ENCODE measurements around the gene PNLIPRP2. TPM values are rescaled to one million over a fixed set of nuclear protein-coding genes. Genes with fewer than 3 reads are reported as not detected.

PNLIPRP2 gene
- total and polyA plus RNA-seq, 2 of the 8 experiments (the other 6 are each of a cell fraction or from before 2014, with no cell fraction given): 0.11 TPM; not detected in 1

DNA sequence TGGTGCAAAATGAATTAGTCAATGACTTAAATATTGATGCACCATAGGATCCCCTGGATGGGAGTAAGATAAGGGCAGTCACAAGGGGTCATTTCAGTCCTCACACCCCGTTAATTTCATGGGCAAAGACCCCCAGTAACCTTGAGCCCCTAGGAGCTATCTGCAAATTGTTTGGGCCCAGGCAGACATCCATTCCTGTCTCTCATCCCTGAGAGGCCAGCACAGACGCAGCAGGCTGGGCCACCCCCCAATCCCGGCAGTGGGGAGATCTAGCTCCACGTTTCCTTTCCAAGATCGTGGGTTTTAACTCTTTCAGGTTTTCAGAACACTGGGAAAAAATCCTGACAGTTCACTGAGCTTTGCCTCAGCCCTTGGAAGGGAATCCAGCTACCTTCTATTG lies 40.1 kb downstream of the PNLIPRP2 start:
- Histone ChIP-seq H3K9ac (replicated peaks in 1 of 4; ENCODE audit: extremely low read depth in 1 of 4, low read depth in 3 of 4, low read length in 3 of 4) (no peak overlapping the region), H2AK5ac (ENCODE audit: low read depth, low read length) (no peak overlapping the region), H2BK15ac (ENCODE audit: low read length) (no peak overlapping the region), H4K8ac (ENCODE audit: extremely low read depth, insufficient read depth, low read length) (no peak overlapping the region), H3K56ac (replicated peaks; ENCODE audit: insufficient read length, low read depth, low read length) (no peak overlapping the region), H4K91ac (replicated peaks; ENCODE audit: insufficient read length, low read length) (no peak overlapping the region), H3K4me2 (ENCODE audit: insufficient read depth in 1 of 2, low read depth in 2 of 2, low read length in 2 of 2) (no peak overlapping the region), H3K4me1 (replicated peaks in 1 of 4; ENCODE audit: control insufficient read depth in 3 of 4, insufficient read depth in 4 of 4, low read length in 3 of 4) (peaks cover 0 to 6% (median 0%) of the 10 kb centered on the region in 4 experiments; a peak in 2 of 7 replicates), H2AFZ (ENCODE audit: low read length) (no peak overlapping the region), H3K4me3 (ENCODE audit: extremely low read depth in 1 of 4, insufficient read depth in 2 of 4, low read depth in 3 of 4, low read length in 4 of 4) (no peak overlapping the region), H2BK5ac (ENCODE audit: low read depth, low read length) (no peak overlapping the region), H3K27me3 (replicated peaks in 1 of 4; ENCODE audit: control insufficient read depth in 3 of 4, extremely low read depth in 1 of 4, insufficient read depth in 3 of 4, low read length in 3 of 4) (no peaks in the 10 kb centered on the region), H3K23ac (ENCODE audit: insufficient read length) (no peak overlapping the region), H3K36me3 (ENCODE audit: control insufficient read depth in 2 of 4, insufficient read depth in 4 of 4, low read length in 3 of 4) (peaks cover 0 to 29% (median 3%) of the 10 kb centered on the region in 4 experiments; a peak in 5 of 8 replicates), H3K27ac (ENCODE audit: low read depth, low read length) (no peak overlapping the region), H4K20me1 (replicated peaks in 1 of 2; ENCODE audit: control insufficient read depth in 1 of 2, insufficient read depth in 2 of 2, low read length in 2 of 2) (peaks cover 0 to 2% of the 10 kb centered on the region in 2 experiments), H3K4ac (replicated peaks; ENCODE audit: insufficient read length, low read depth, low read length) (no peak overlapping the region), H4K5ac (ENCODE audit: insufficient read length, low read depth, low read length) (no peak overlapping the region), H3K18ac (ENCODE audit: extremely low read depth, low read length) (no peak overlapping the region), H3K14ac (ENCODE audit: insufficient read length) (no peak overlapping the region), H3K23me2 (ENCODE audit: low read depth, low read length) (no peaks in the 10 kb centered on the region), H3K79me2 (ENCODE audit: control insufficient read depth in 1 of 2, insufficient read depth in 2 of 2, low read length in 2 of 2) (no peaks in the 10 kb centered on the region), H3K9me3 (ENCODE audit: insufficient read depth in 2 of 2, low read depth in 1 of 2, low read length in 1 of 2) (no peaks in the 10 kb centered on the region), H2BK120ac (replicated peaks; ENCODE audit: low read depth, low read length) (no peak overlapping the region), H2BK20ac (ENCODE audit: low read length) (no peak overlapping the region), H3K79me1 (ENCODE audit: low read depth, low read length) (no peaks in the 10 kb centered on the region), H2BK12ac (ENCODE audit: low read depth, low read length) (no peak overlapping the region)
- TF ChIP-seq NANOG (IDR thresholded peaks at IDR 0.05; ENCODE audit: insufficient read depth, low read depth, low read length, poor library complexity, severe bottlenecking) (no peak), EGR1 (IDR thresholded peaks at IDR 0.05; ENCODE audit: borderline replicate concordance, low read depth, low read length) (no peak), CHD1 (IDR thresholded peaks at IDR 0.05; ENCODE audit: low read depth, low read length) (no peak), SIX5 (IDR thresholded peaks at IDR 0.05; ENCODE audit: low read depth, low read length) (no peak), NRF1 (IDR thresholded peaks at IDR 0.05; ENCODE audit: low read depth, low read length) (no peak), EP300 (IDR thresholded peaks at IDR 0.05; ENCODE audit: borderline replicate concordance in 1 of 2, low read depth in 2 of 2, low read length in 2 of 2) (no peak), MAFK (IDR thresholded peaks at IDR 0.05; ENCODE audit: low read depth, low read length) (no peak)
- TF ChIP-seq, protein P1, sequence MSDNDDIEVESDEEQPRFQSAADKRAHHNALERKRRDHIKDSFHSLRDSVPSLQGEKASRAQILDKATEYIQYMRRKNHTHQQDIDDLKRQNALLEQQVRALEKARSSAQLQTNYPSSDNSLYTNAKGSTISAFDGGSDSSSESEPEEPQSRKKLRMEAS (IDR thresholded peaks at IDR 0.05): no peak
- ChIA-PET POLR2A (ENCODE audit: partially characterized antibody) (interaction anchor here (0.6 to 2.1 kb wide), 3 partner anchors 9 to 714 kb away, joined by 3 to 10 read pairs (median 4); no protein-coding TSS in a partner anchor), CTCF (ENCODE audit: partially characterized antibody) (interaction anchor here (0.6 to 7.6 kb wide), 5 partner anchors 16 to 521 kb away, joined by 3 to 66 read pairs (median 4); no protein-coding TSS in a partner anchor)
- WGBS, 2 experiments (ENCODE audit: extremely low coverage in 1 of 2, insufficient coverage in 1 of 2, insufficient read length in 1 of 2, insufficient replicate concordance in 2 of 2, low coverage in 1 of 2, low lambda C conversion rate in 2 of 2, missing lambda C conversion rate in 1 of 2): 68% methylated on average over 5 of the region's 5 CpGs; no CpG with 5 or more reads in 1 of the 2 experiments
- DNase-seq (ENCODE audit: low read depth in 1 of 2, low spot score in 2 of 2) (no peak), FAIRE-seq (no peak)
